22Rv1 (cell line): ENCODE data around the gene AFDN.

ENCODE experiments used
- ZFX ChIP-seq: fragments of 450-650 bp; IDR thresholded peaks from 2 replicates; pipeline ENCODE4 v1.6.1; 2017; ENCODE audit warnings: antibody characterized with exemption, borderline replicate concordance
- TF ChIP-seq, protein P1 (sequence below): fragments of 450-650 bp; IDR thresholded peaks from 2 replicates; pipeline ENCODE4 v1.5.1; 2017; ENCODE audit warnings: mild to moderate bottlenecking

DNA sequence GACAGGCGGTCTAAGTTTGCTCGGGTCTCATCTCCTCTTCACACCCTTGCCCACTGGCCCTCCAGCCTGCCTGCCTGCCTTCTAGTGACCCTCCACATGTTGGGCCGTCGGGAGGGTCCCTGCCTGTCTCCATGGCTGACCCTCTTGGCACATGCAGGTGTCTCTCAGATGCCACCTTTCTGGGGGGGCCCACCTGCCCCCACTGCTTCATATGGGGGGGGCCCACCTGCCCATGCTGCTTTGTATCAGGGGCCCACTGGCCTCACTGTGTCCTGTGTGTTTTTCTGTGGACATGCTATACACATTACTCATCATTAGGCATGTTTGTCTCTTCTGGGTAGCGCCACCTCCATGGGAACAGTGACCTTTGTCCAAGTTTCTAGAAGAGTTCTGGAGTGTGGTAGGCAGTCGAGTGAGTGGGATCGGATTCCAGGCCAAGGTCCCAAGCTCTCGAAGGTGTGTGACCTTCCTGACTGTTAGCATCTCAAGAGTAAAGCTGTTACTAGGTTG lies 130.3 kb downstream of the AFDN start:
- TF ChIP-seq, protein P1, sequence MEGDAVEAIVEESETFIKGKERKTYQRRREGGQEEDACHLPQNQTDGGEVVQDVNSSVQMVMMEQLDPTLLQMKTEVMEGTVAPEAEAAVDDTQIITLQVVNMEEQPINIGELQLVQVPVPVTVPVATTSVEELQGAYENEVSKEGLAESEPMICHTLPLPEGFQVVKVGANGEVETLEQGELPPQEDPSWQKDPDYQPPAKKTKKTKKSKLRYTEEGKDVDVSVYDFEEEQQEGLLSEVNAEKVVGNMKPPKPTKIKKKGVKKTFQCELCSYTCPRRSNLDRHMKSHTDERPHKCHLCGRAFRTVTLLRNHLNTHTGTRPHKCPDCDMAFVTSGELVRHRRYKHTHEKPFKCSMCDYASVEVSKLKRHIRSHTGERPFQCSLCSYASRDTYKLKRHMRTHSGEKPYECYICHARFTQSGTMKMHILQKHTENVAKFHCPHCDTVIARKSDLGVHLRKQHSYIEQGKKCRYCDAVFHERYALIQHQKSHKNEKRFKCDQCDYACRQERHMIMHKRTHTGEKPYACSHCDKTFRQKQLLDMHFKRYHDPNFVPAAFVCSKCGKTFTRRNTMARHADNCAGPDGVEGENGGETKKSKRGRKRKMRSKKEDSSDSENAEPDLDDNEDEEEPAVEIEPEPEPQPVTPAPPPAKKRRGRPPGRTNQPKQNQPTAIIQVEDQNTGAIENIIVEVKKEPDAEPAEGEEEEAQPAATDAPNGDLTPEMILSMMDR: no peak
- no peak for TF ChIP-seq ZFX
